ENCODE measurements around the gene OR10A6.
A peak's percentile ranks its signal among the peaks of the same experiment; 100 is the strongest.

OR10A6 gene

GRCh38 chr11:7909585-7910285, 21.3 kb downstream of the OR10A6 start:
- no peak for DNase-seq

GRCh38 chr11:7907121-7907520, 23.9 kb downstream of the OR10A6 start:
- no peak for DNase-seq

- no peak for DNase-seq
Observed at GRCh38 chr11:7906481-7906880, 24.6 kb downstream of the OR10A6 start.

- no peak for DNase-seq
Observed at GRCh38 chr11:7905961-7906429, 25.1 kb downstream of the OR10A6 start.

GRCh38 chr11:7905549-7905948, 25.5 kb downstream of the OR10A6 start:
- DNase-seq, result no peak

GRCh38 chr11:7904917-7905316, 26.2 kb downstream of the OR10A6 start:
- no peak for DNase-seq

GRCh38 chr11:7903940-7904339, 27.1 kb downstream of the OR10A6 start:
- DNase-seq, result no peak

- DNase-seq, result no peak
Observed at GRCh38 chr11:7901319-7901854, 29.7 kb downstream of the OR10A6 start.

GRCh38 chr11:7900686-7901085, 30.4 kb downstream of the OR10A6 start:
- no peak for DNase-seq

GRCh38 chr11:7899418-7899817, 31.6 kb downstream of the OR10A6 start:
- no peak for DNase-seq

GRCh38 chr11:7898666-7899283, 32.3 kb downstream of the OR10A6 start:
- DNase-seq, result no peak

GRCh38 chr11:7896009-7896785, 34.9 kb downstream of the OR10A6 start:
- DNase-seq, result no peak

- DNase-seq, result no peak
Observed at GRCh38 chr11:7894251-7894650, 36.8 kb downstream of the OR10A6 start.

- no peak for DNase-seq
Observed at GRCh38 chr11:7893796-7894195, 37.3 kb downstream of the OR10A6 start.

- DNase-seq, result peak; percentile 38
Observed at GRCh38 chr11:7892840-7893254, 38.2 kb downstream of the OR10A6 start.

GRCh38 chr11:7892059-7892699, 38.9 kb downstream of the OR10A6 start:
- DNase-seq, result no peak

GRCh38 chr11:7890417-7891172, 40.5 kb downstream of the OR10A6 start:
- DNase-seq, result no peak

- DNase-seq, result no peak
Observed at GRCh38 chr11:7889985-7890384, 41.1 kb downstream of the OR10A6 start.

GRCh38 chr11:7882860-7883259, 48.2 kb downstream of the OR10A6 start:
- no peak for DNase-seq

All from NCI-H446 treated with DMSO at 0.1 percent for 48 hours (cell line).